NT2/D1 (cell line): Measurements from ENCODE around the gene KRTAP1-1.

Experiments used
- SUZ12 ChIP-seq: IDR thresholded peaks from 2 replicates; pipeline ENCODE4 v1.6.1; 2011; ENCODE audit not compliant: insufficient read length, insufficient read depth; ENCODE audit errors: extremely low read depth
- YY1 ChIP-seq: IDR thresholded peaks from 2 replicates; pipeline ENCODE4 v1.6.1; 2011; ENCODE audit not compliant: insufficient read length, insufficient read depth
- ZNF274 ChIP-seq: IDR thresholded peaks from 2 replicates; pipeline ENCODE4 v1.6.1; 2011; ENCODE audit warnings: mild to moderate bottlenecking, low read depth, low read length

DNA sequence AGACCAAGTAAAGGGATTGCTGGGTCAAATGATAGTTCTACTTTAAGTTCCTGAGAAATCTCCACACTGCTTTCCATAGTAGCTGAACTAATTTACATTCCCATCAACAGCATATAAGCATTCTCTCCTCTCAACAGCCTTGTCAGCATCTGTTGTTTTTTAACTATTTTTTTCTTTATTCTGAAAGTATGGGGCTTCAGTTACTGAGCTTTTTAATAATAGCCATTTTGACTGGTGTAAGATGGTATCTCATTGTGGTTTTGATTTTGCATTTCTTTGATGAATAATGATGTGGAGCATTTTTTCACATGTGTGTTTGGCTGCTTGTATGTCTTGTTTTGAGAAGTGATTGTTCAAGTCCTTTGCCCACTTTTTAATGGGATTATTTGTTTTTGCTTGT is 11.3 kb upstream of the KRTAP1-1 start:
- TF ChIP-seq YY1 (no peak), SUZ12 (no peak), ZNF274 (no peak)
